ENCODE data around the gene LSG1. TPM values are rescaled to one million over a fixed set of nuclear protein-coding genes. Genes with fewer than 3 reads are reported as not detected.

Gene LSG1
- total RNA-seq, 1 donor from 2014 or later, result 55.4 TPM

- H3K4me1 Mint-ChIP-seq, result no peaks in the 10 kb centered on the region
- H3K36me3 Mint-ChIP-seq (ENCODE audit: low read depth), result no peaks in the 10 kb centered on the region
- intact Hi-C loops (cut with micrococcal nuclease), result no loop called here
- DNase-seq (no peak), ATAC-seq (ENCODE audit: low read depth) (no peak)
- CTCF ChIA-PET, result no interaction called here
- no peak for TF ChIP-seq CTCF (IDR thresholded peaks at IDR 0.05)
- H3K9me3 Mint-ChIP-seq, result no peaks in the 10 kb centered on the region
- no peak overlapping the region for H3K27ac Mint-ChIP-seq
- POLR2A ChIA-PET, result no interaction called here
- H3K4me3 Mint-ChIP-seq, result no peak overlapping the region
- no peaks in the 10 kb centered on the region for H3K27me3 Mint-ChIP-seq
These were observed 59.8 kb downstream of the LSG1 start for GRCh38 chr3:194612221-194612620.

- POLR2A ChIA-PET, result no interaction called here
- DNase-seq (no peak), ATAC-seq (ENCODE audit: low read depth) (no peak)
- Mint-ChIP-seq H3K36me3 (ENCODE audit: low read depth) (no peaks in the 10 kb centered on the region), H3K4me1 (no peaks in the 10 kb centered on the region), H3K4me3 (no peak overlapping the region), H3K27ac (no peak overlapping the region), H3K9me3 (no peaks in the 10 kb centered on the region), H3K27me3 (no peaks in the 10 kb centered on the region)
- CTCF ChIA-PET, result interaction anchor here (0.5 kb wide), 1 partner anchor 16 kb away, joined by 4 read pairs; no protein-coding TSS in a partner anchor
- TF ChIP-seq CTCF (IDR thresholded peaks at IDR 0.05), result no peak
- intact Hi-C loops (cut with micrococcal nuclease), result no loop called here
These were observed 61.3 kb downstream of the LSG1 start for GRCh38 chr3:194610689-194611088.

- no peaks in the 10 kb centered on the region for H3K9me3 Mint-ChIP-seq
- CTCF ChIA-PET, result no interaction called here
- no peak overlapping the region for H3K4me3 Mint-ChIP-seq
These were observed 62.4 kb downstream of the LSG1 start for GRCh38 chr3:194609601-194610000.

GRCh38 chr3:194608981-194609380, 63.0 kb downstream of the LSG1 start:
- Mint-ChIP-seq H3K4me3 (no peak overlapping the region), H3K27me3 (no peaks in the 10 kb centered on the region), H3K36me3 (ENCODE audit: low read depth) (no peaks in the 10 kb centered on the region), H3K4me1 (no peaks in the 10 kb centered on the region), H3K9me3 (no peaks in the 10 kb centered on the region), H3K27ac (no peak overlapping the region)
- ChIA-PET POLR2A (no interaction called here), CTCF (no interaction called here)
- ATAC-seq (ENCODE audit: low read depth), result no peak
- no peak for TF ChIP-seq CTCF (IDR thresholded peaks at IDR 0.05)
- intact Hi-C loops (cut with micrococcal nuclease), result no loop called here
- DNase-seq, result no peak

More at GRCh38 chr3:194609601-194610000, 62.4 kb downstream of the LSG1 start:
- H3K4me1 Mint-ChIP-seq, result no peaks in the 10 kb centered on the region
- no peak for TF ChIP-seq CTCF (IDR thresholded peaks at IDR 0.05)
- no peak overlapping the region for H3K27ac Mint-ChIP-seq
- DNase-seq (no peak), ATAC-seq (ENCODE audit: low read depth) (no peak)
- intact Hi-C loops (cut with micrococcal nuclease), result no loop called here
- no peaks in the 10 kb centered on the region for H3K36me3 Mint-ChIP-seq (ENCODE audit: low read depth)
- POLR2A ChIA-PET, result interaction anchor here (0.6 kb wide), 1 partner anchor 26 kb away, joined by 3 read pairs; no protein-coding TSS in a partner anchor
- H3K27me3 Mint-ChIP-seq, result no peaks in the 10 kb centered on the region

DNA sequence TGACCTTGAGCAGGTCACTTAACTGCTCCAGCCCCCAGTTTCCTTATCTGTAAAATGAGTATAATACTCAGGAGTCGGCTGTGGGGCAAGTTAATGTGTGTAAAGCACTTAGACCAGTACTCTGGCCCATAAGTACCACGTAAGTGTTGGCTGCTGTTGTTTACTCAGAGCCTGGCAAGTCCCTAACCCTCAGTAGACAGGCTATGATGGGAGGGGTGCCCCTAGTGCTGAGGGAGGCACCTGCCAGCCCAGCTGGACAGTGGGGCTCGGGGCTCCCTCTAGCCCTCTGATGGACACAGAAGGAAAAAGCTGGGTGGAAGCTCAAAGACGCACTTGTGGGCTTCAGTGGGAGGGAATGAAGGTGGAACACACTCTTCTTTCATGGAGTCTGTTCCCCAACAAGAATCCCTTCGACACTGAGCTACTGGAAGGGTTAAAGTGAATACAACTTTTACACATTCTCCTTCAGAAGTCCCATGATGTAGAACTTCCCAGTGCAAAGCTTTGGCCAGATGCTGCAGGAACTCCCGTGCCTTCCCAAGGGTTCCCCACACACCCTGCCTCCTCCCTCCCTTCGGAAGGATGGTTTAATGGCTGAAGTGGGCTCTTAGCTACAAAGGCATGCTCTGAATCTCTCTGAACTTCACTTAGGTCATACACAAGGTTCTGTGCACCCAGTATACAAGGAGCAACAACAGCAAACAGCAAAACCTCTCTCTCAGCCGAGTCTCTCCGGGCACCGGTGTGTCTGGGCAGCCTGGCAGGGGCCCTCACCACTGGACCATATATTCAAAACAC, 64.2 kb downstream of the LSG1 start:
- no peaks in the 10 kb centered on the region for H3K27me3 Mint-ChIP-seq
- H3K9me3 Mint-ChIP-seq, result no peaks in the 10 kb centered on the region
- no peak overlapping the region for H3K4me3 Mint-ChIP-seq
- no peak for TF ChIP-seq CTCF (IDR thresholded peaks at IDR 0.05)
- POLR2A ChIA-PET, result no interaction called here
- intact Hi-C loops (cut with micrococcal nuclease), result no loop called here
- no peak overlapping the region for H3K27ac Mint-ChIP-seq
- CTCF ChIA-PET, result no interaction called here
- DNase-seq, result no peak
- no peaks in the 10 kb centered on the region for H3K4me1 Mint-ChIP-seq
- no peaks in the 10 kb centered on the region for H3K36me3 Mint-ChIP-seq (ENCODE audit: low read depth)
- ATAC-seq (ENCODE audit: low read depth), result no peak

Data from activated B cell treated with CpG ODN at 0.5 μM for 24 hours (primary cell).